Fibroblast of lung (primary cell): Measurements from ENCODE around the gene ITPK1.

ENCODE experiments used
- EZH2 ChIP-seq: IDR thresholded peaks from 2 replicates; pipeline ENCODE4 v1.5.1; 2012; ENCODE audit warnings: low read length, control low read depth, mild to moderate bottlenecking; ENCODE audit errors: missing control alignments
- TF ChIP-seq, protein P1 (sequence below), 2 donors: IDR thresholded peaks in 1 of 2; conservative IDR thresholded peaks in 1 of 2; 1 replicate in 1 of 2; 2 replicates in 1 of 2; pipeline ENCODE4 v1.5.1; 2011 to 2012; ENCODE audit warnings: low read length in 2 of 2, control low read depth in 1 of 2, inconsistent platforms in 1 of 2, low read depth in 1 of 2, mild to moderate bottlenecking in 1 of 2

DNA sequence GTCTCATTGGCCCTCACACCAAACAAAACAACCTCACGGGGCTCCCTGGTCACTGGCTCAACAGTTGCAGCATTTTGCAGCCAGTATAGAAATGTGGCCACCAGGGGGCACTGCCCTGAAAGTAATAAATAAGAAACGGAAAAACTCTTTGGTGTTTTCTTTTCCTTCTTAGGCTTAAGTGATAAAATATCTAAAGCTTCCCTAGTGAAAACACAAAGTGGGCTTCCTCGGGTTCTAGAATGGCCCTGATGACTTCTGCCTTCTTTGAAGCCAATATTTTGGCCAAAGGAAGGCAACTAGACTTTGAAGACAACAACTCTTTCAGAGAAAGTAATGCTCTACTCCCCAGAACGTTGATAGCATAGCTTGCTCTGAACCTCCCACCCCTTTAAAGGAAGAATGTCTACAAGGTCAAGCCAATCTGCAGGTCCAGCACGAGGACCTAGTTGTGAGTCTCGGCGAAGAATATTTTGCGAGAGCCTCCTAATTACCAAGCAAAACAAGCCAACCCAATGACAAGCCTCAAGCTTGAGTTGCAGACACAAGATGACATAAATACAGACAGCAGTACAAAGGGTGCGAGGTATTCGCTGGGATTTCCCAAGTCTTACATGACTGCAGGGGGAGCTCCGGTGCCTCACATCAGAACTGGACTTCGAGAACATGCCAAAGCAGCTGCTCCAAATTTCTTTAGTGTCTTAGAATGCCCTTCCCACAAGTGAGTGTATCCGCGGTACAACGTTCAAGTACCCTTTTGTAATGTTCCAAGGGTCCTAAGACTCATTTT, 2.6 kb downstream of the ITPK1 start:
- TF ChIP-seq, protein P1, sequence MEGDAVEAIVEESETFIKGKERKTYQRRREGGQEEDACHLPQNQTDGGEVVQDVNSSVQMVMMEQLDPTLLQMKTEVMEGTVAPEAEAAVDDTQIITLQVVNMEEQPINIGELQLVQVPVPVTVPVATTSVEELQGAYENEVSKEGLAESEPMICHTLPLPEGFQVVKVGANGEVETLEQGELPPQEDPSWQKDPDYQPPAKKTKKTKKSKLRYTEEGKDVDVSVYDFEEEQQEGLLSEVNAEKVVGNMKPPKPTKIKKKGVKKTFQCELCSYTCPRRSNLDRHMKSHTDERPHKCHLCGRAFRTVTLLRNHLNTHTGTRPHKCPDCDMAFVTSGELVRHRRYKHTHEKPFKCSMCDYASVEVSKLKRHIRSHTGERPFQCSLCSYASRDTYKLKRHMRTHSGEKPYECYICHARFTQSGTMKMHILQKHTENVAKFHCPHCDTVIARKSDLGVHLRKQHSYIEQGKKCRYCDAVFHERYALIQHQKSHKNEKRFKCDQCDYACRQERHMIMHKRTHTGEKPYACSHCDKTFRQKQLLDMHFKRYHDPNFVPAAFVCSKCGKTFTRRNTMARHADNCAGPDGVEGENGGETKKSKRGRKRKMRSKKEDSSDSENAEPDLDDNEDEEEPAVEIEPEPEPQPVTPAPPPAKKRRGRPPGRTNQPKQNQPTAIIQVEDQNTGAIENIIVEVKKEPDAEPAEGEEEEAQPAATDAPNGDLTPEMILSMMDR (conservative IDR thresholded peaks at IDR 0.05 in 1 of 2, IDR thresholded peaks at IDR 0.05 in 1 of 2; ENCODE audit: low read depth in 1 of 2, low read length in 2 of 2): peak; percentile 66 to 74
- no peak for TF ChIP-seq EZH2
